ENCODE data around the gene PDE11A.

DNA sequence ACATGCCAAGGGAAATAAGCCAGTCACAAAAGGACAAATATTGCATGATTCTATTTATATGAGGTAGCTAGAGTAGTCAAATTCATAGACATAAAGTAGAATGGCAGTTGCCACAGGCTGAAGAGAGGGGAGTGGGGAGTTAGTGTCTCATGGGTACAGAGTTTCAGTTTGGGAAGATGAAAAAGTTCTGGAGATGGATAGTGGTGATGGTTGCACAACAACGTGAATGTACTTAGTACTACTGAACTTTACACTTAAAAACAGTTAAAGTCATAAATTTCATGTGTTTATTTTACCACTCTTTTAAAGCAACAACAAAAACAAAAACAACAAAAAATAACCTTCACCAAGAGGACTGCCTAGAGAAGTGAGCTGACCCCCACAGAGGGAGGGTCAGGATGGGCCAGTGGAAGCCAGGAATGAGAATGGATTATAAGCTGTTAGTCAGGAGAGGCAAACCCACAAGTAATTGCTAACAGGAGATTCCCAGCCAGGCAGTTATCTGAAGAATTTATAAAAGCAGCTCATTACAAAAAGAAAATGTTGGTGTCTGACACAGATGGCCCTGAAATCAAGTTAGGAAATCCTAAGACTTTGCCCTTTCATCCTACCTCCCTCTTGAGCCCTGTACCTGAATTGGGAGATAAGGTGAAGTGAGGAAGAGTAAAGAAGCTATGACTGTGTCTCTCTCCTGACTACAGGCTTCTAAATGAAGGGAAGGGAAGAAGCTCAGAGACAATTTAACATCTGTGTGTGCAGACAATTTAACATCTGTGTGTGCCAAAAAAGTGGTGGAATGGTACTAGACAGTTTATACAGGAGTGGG, 263.4 kb downstream of the PDE11A start:
- TF ChIP-seq POLR2AphosphoS5 (IDR thresholded peaks at IDR 0.05) (no peak), EP300 (IDR thresholded peaks at IDR 0.05) (no peak), POLR2A (IDR thresholded peaks at IDR 0.05) (no peak)
- TF ChIP-seq, protein P1, sequence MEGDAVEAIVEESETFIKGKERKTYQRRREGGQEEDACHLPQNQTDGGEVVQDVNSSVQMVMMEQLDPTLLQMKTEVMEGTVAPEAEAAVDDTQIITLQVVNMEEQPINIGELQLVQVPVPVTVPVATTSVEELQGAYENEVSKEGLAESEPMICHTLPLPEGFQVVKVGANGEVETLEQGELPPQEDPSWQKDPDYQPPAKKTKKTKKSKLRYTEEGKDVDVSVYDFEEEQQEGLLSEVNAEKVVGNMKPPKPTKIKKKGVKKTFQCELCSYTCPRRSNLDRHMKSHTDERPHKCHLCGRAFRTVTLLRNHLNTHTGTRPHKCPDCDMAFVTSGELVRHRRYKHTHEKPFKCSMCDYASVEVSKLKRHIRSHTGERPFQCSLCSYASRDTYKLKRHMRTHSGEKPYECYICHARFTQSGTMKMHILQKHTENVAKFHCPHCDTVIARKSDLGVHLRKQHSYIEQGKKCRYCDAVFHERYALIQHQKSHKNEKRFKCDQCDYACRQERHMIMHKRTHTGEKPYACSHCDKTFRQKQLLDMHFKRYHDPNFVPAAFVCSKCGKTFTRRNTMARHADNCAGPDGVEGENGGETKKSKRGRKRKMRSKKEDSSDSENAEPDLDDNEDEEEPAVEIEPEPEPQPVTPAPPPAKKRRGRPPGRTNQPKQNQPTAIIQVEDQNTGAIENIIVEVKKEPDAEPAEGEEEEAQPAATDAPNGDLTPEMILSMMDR (IDR thresholded peaks at IDR 0.05): no peak
